ENCODE results near the gene PRKCA. TPM values are rescaled to one million over a fixed set of nuclear protein-coding genes. Genes with fewer than 3 reads are reported as not detected.

The PRKCA gene
- total and polyA plus RNA-seq, 12 donors, result 1.6 to 27.6 (median 10.5) TPM

- Histone ChIP-seq H3K9me3 (peaks cover 0 to 4% (median 0%) of the 10 kb centered on the region in 11 donors), H3K36me3 (no peaks in the 10 kb centered on the region), H3K4me1 (peaks cover 0 to 18% (median 0%) of the 10 kb centered on the region in 9 donors), H3K27me3 (no peaks in the 10 kb centered on the region), H3K4me3 (no peak overlapping the region), H3K27ac (no peak overlapping the region)
- intact Hi-C loops (cut with DNase I), result no loop called here
- no peak for TF ChIP-seq CTCF (IDR thresholded peaks at IDR 0.05)
- DNase-seq (no peak), ATAC-seq (peak in 1 of 8 donors; percentile 28)
- WGBS, 2 donors, result 76% methylated on average over 10 of the region's 10 CpGs
These were observed 120.9 kb downstream of the PRKCA start for GRCh38 chr17:66423056-66423955.

DNA sequence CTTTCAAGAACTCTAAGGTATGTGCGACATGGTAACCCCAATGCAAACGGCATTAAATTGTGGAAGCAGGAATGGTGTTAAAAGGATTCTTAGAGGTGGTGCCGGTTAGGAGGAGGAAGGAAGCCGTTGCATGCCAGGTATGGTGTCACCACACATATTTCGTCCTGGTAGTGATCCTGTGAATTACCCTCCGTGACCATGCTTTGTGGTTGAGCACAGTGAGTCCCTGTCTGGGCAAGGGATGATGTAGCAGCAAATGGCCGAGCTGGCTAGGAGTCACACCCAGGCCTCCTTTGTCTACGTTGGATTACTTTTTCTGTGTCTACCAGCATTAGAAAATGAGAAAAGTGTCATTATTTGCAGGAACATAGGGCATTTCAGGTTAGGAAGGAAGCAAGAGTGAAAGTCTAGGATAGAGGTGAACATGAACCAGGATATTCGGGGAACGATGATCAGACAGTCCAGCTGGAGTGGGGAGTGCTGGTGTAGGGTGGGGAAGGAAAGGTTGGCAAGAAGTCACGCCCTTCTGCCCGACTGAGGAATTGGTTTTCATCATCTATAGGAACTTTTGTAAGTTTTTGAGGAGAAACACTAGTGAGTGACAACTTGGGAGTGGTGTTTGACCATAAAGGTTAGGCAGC lies 123.5 kb downstream of the PRKCA start:
- no peak for ATAC-seq
- WGBS, 2 donors, result 90% methylated on average over 12 of the region's 12 CpGs
- Histone ChIP-seq H3K4me3 (no peak overlapping the region), H3K27me3 (no peaks in the 10 kb centered on the region), H3K4me1 (peaks cover 0 to 32% (median 0%) of the 10 kb centered on the region in 9 donors), H3K36me3 (no peaks in the 10 kb centered on the region), H3K9me3 (peaks cover 0 to 4% (median 0%) of the 10 kb centered on the region in 11 donors), H3K27ac (no peak overlapping the region)
- no peak for TF ChIP-seq CTCF (IDR thresholded peaks at IDR 0.05)
- intact Hi-C loops (cut with DNase I), result no loop called here
- no peak for DNase-seq

- intact Hi-C loops (cut with DNase I), result no loop called here
- H3K4me1 ChIP-seq, result peaks cover 0 to 32% (median 0%) of the 10 kb centered on the region in 9 donors
- DNase-seq (no peak), ATAC-seq (no peak)
- no peak overlapping the region for H3K4me3 ChIP-seq
- 72 to 77% methylated on average over 6 of the region's 6 CpGs for WGBS, 2 donors
- peaks cover 0 to 4% (median 0%) of the 10 kb centered on the region in 11 donors for H3K9me3 ChIP-seq
- no peaks in the 10 kb centered on the region for H3K36me3 ChIP-seq
- TF ChIP-seq CTCF (IDR thresholded peaks at IDR 0.05), result peak in 3 of 9 donors; percentile 13 to 42 (median 26)
- H3K27me3 ChIP-seq, result no peaks in the 10 kb centered on the region
- H3K27ac ChIP-seq, result no peak overlapping the region
These were observed 124.1 kb downstream of the PRKCA start for GRCh38 chr17:66426397-66427033.

DNA sequence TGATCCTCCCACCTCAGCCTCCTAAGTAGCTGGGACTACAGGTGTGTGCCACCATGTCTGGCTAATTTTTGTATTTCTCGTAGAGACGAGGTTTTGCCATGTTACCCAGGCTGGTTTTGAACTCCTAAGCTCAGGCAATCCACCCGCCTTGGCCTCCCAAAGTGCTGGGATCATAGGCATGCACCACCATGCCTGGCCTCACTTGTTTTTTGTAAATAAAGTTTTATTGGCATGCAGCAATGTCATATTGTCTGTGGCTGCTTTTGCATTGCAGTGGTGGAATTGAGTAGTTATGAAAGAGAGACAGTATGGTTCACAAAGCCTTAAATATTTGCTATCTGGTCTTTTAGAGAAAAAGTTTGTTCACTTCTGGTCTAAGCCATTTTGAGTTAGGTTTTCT lies 124.7 kb downstream of the PRKCA start:
- no peak overlapping the region for H3K27ac ChIP-seq
- peaks cover 0 to 37% (median 0%) of the 10 kb centered on the region in 9 donors for H3K4me1 ChIP-seq
- DNase-seq (no peak), ATAC-seq (no peak)
- H3K9me3 ChIP-seq, result peaks cover 0 to 4% (median 0%) of the 10 kb centered on the region in 11 donors
- H3K27me3 ChIP-seq, result no peaks in the 10 kb centered on the region
- intact Hi-C loops (cut with DNase I), result no loop called here
- 95% methylated on average over 3 of the region's 3 CpGs for WGBS, 2 donors
- TF ChIP-seq CTCF (IDR thresholded peaks at IDR 0.05), result no peak
- H3K36me3 ChIP-seq, result no peaks in the 10 kb centered on the region
- no peak overlapping the region for H3K4me3 ChIP-seq

All from heart right ventricle (tissue), 16 donors.